ENCODE results near the gene UROC1. TPM values are rescaled to one million over a fixed set of nuclear protein-coding genes. Genes with fewer than 3 reads are reported as not detected.

The UROC1 gene
- total and polyA plus RNA-seq, 5 donors from 2014 or later: not detected

GRCh38 chr3:126438746-126439145 is 78.8 kb downstream of the UROC1 start:
- H3K27ac ChIP-seq (ENCODE audit: insufficient read depth, low read length, poor library complexity, severe bottlenecking): no peak overlapping the region
- H3K4me1 Mint-ChIP-seq: no peaks in the 10 kb centered on the region
- H3K27me3 Mint-ChIP-seq: peaks cover 4% of the 10 kb centered on the region
- H3K9me3 Mint-ChIP-seq: no peaks in the 10 kb centered on the region
- no peaks in the 10 kb centered on the region for H3K27me3 ChIP-seq (ENCODE audit: control insufficient read depth, insufficient read depth, low read length)
- peaks cover 42% of the 10 kb centered on the region for H3K36me3 ChIP-seq (ENCODE audit: control insufficient read depth, insufficient read depth, low read length)
- no peak overlapping the region for H3K4me3 ChIP-seq (ENCODE audit: low read depth, low read length)
- peaks cover 35% of the 10 kb centered on the region for H3K36me3 Mint-ChIP-seq
- no peak for DNase-seq
- no peak overlapping the region for H3K27ac Mint-ChIP-seq
- no peaks in the 10 kb centered on the region for H3K9me3 ChIP-seq (ENCODE audit: control insufficient read depth in 2 of 2, low read length in 2 of 2)
- H3K4me3 Mint-ChIP-seq: no peak overlapping the region
- ATAC-seq (ENCODE audit: low read depth in 2 of 2): no peak
- H3K4me1 ChIP-seq (ENCODE audit: control insufficient read depth, insufficient read depth, low read length, poor library complexity, severe bottlenecking): no peaks in the 10 kb centered on the region

GRCh38 chr3:126438186-126438585 is 79.4 kb downstream of the UROC1 start:
- Histone ChIP-seq H3K27ac (ENCODE audit: insufficient read depth, low read length, poor library complexity, severe bottlenecking) (no peak overlapping the region), H3K9me3 (ENCODE audit: control insufficient read depth in 2 of 2, low read length in 2 of 2) (no peaks in the 10 kb centered on the region), H3K4me1 (ENCODE audit: control insufficient read depth, insufficient read depth, low read length, poor library complexity, severe bottlenecking) (no peaks in the 10 kb centered on the region), H3K27me3 (ENCODE audit: control insufficient read depth, insufficient read depth, low read length) (no peaks in the 10 kb centered on the region), H3K4me3 (ENCODE audit: low read depth, low read length) (no peak overlapping the region), H3K36me3 (ENCODE audit: control insufficient read depth, insufficient read depth, low read length) (peaks cover 42% of the 10 kb centered on the region)
- no peak for ATAC-seq (ENCODE audit: low read depth in 2 of 2)
- no peak for DNase-seq
- no peak overlapping the region for H3K27ac Mint-ChIP-seq
- peaks cover 4% of the 10 kb centered on the region for H3K27me3 Mint-ChIP-seq
- no peaks in the 10 kb centered on the region for H3K4me1 Mint-ChIP-seq
- H3K36me3 Mint-ChIP-seq: peaks cover 35% of the 10 kb centered on the region
- no peaks in the 10 kb centered on the region for H3K9me3 Mint-ChIP-seq
- no peak overlapping the region for H3K4me3 Mint-ChIP-seq

- ATAC-seq (ENCODE audit: low read depth in 2 of 2): no peak
- H3K27me3 Mint-ChIP-seq: peaks cover 4% of the 10 kb centered on the region
- no peaks in the 10 kb centered on the region for H3K27me3 ChIP-seq (ENCODE audit: control insufficient read depth, insufficient read depth, low read length)
- no peak overlapping the region for H3K4me3 ChIP-seq (ENCODE audit: low read depth, low read length)
- peaks cover 0 to 2% (median 0%) of the 10 kb centered on the region in 7 donors for H3K9me3 Mint-ChIP-seq
- no peaks in the 10 kb centered on the region for H3K4me1 Mint-ChIP-seq
- no peaks in the 10 kb centered on the region for H3K4me1 ChIP-seq (ENCODE audit: control insufficient read depth, insufficient read depth, low read length, poor library complexity, severe bottlenecking)
- no peaks in the 10 kb centered on the region for H3K9me3 ChIP-seq (ENCODE audit: control insufficient read depth in 2 of 2, low read length in 2 of 2)
- H3K36me3 ChIP-seq (ENCODE audit: control insufficient read depth, insufficient read depth, low read length): peaks cover 38% of the 10 kb centered on the region
- H3K4me3 Mint-ChIP-seq: no peak overlapping the region
- H3K36me3 Mint-ChIP-seq: peaks cover 40% of the 10 kb centered on the region
- no peak for DNase-seq
- H3K27ac Mint-ChIP-seq: peak overlapping the region in 1 of 3 donors; percentile 56
- H3K27ac ChIP-seq (ENCODE audit: insufficient read depth, low read length, poor library complexity, severe bottlenecking): no peak overlapping the region
Measured at GRCh38 chr3:126436826-126437717, 80.5 kb downstream of the UROC1 start.

- Mint-ChIP-seq H3K27ac (no peak overlapping the region), H3K9me3 (peaks cover 0 to 2% (median 0%) of the 10 kb centered on the region in 7 donors), H3K27me3 (peaks cover 4% of the 10 kb centered on the region), H3K4me1 (no peaks in the 10 kb centered on the region), H3K36me3 (peaks cover 40% of the 10 kb centered on the region), H3K4me3 (no peak overlapping the region)
- Histone ChIP-seq H3K27ac (ENCODE audit: insufficient read depth, low read length, poor library complexity, severe bottlenecking) (no peak overlapping the region), H3K27me3 (ENCODE audit: control insufficient read depth, insufficient read depth, low read length) (no peaks in the 10 kb centered on the region), H3K9me3 (ENCODE audit: control insufficient read depth in 2 of 2, low read length in 2 of 2) (no peaks in the 10 kb centered on the region), H3K4me3 (ENCODE audit: low read depth, low read length) (no peak overlapping the region), H3K4me1 (ENCODE audit: control insufficient read depth, insufficient read depth, low read length, poor library complexity, severe bottlenecking) (no peaks in the 10 kb centered on the region), H3K36me3 (ENCODE audit: control insufficient read depth, insufficient read depth, low read length) (peaks cover 33% of the 10 kb centered on the region)
- ATAC-seq (ENCODE audit: low read depth in 2 of 2): no peak
- no peak for DNase-seq
Measured at GRCh38 chr3:126435456-126436315, 81.9 kb downstream of the UROC1 start.

- Histone ChIP-seq H3K4me1 (ENCODE audit: control insufficient read depth, insufficient read depth, low read length, poor library complexity, severe bottlenecking) (no peaks in the 10 kb centered on the region), H3K27ac (ENCODE audit: insufficient read depth, low read length, poor library complexity, severe bottlenecking) (no peak overlapping the region), H3K9me3 (ENCODE audit: control insufficient read depth in 2 of 2, low read length in 2 of 2) (no peaks in the 10 kb centered on the region), H3K36me3 (ENCODE audit: control insufficient read depth, insufficient read depth, low read length) (peaks cover 32% of the 10 kb centered on the region), H3K4me3 (ENCODE audit: low read depth, low read length) (no peak overlapping the region), H3K27me3 (ENCODE audit: control insufficient read depth, insufficient read depth, low read length) (no peaks in the 10 kb centered on the region)
- peaks cover 0 to 2% (median 0%) of the 10 kb centered on the region in 7 donors for H3K9me3 Mint-ChIP-seq
- peaks cover 4% of the 10 kb centered on the region for H3K27me3 Mint-ChIP-seq
- H3K36me3 Mint-ChIP-seq: peaks cover 40% of the 10 kb centered on the region
- H3K4me1 Mint-ChIP-seq: no peaks in the 10 kb centered on the region
- no peak for ATAC-seq (ENCODE audit: low read depth in 2 of 2)
- no peak overlapping the region for H3K27ac Mint-ChIP-seq
- no peak overlapping the region for H3K4me3 Mint-ChIP-seq
- DNase-seq: no peak
Measured at GRCh38 chr3:126434931-126435411, 82.6 kb downstream of the UROC1 start.

- peaks cover 4% of the 10 kb centered on the region for H3K27me3 Mint-ChIP-seq
- peaks cover 26% of the 10 kb centered on the region for H3K36me3 ChIP-seq (ENCODE audit: control insufficient read depth, insufficient read depth, low read length)
- no peak overlapping the region for H3K27ac ChIP-seq (ENCODE audit: insufficient read depth, low read length, poor library complexity, severe bottlenecking)
- no peaks in the 10 kb centered on the region for H3K4me1 ChIP-seq (ENCODE audit: control insufficient read depth, insufficient read depth, low read length, poor library complexity, severe bottlenecking)
- no peaks in the 10 kb centered on the region for H3K4me1 Mint-ChIP-seq
- H3K9me3 Mint-ChIP-seq: peaks cover 0 to 2% (median 0%) of the 10 kb centered on the region in 7 donors
- H3K36me3 Mint-ChIP-seq: peaks cover 39% of the 10 kb centered on the region
- H3K27me3 ChIP-seq (ENCODE audit: control insufficient read depth, insufficient read depth, low read length): no peaks in the 10 kb centered on the region
- no peak overlapping the region for H3K4me3 Mint-ChIP-seq
- H3K9me3 ChIP-seq (ENCODE audit: control insufficient read depth in 2 of 2, low read length in 2 of 2): no peaks in the 10 kb centered on the region
- no peak for DNase-seq
- no peak for ATAC-seq (ENCODE audit: low read depth in 2 of 2)
- H3K4me3 ChIP-seq (ENCODE audit: low read depth, low read length): no peak overlapping the region
- H3K27ac Mint-ChIP-seq: no peak overlapping the region
Measured at GRCh38 chr3:126434264-126434590, 83.3 kb downstream of the UROC1 start.

- no peak for DNase-seq
- H3K27ac ChIP-seq (ENCODE audit: insufficient read depth, low read length, poor library complexity, severe bottlenecking): no peak overlapping the region
- no peak overlapping the region for H3K4me3 ChIP-seq (ENCODE audit: low read depth, low read length)
- no peaks in the 10 kb centered on the region for H3K27me3 ChIP-seq (ENCODE audit: control insufficient read depth, insufficient read depth, low read length)
- Mint-ChIP-seq H3K4me1 (no peaks in the 10 kb centered on the region), H3K27me3 (peaks cover 4% of the 10 kb centered on the region), H3K36me3 (peaks cover 34% of the 10 kb centered on the region), H3K27ac (peak overlapping the region in 1 of 3 donors; percentile 61), H3K9me3 (peaks cover 0 to 2% (median 0%) of the 10 kb centered on the region in 7 donors), H3K4me3 (no peak overlapping the region)
- no peaks in the 10 kb centered on the region for H3K4me1 ChIP-seq (ENCODE audit: control insufficient read depth, insufficient read depth, low read length, poor library complexity, severe bottlenecking)
- ATAC-seq (ENCODE audit: low read depth in 2 of 2): no peak
- peaks cover 20% of the 10 kb centered on the region for H3K36me3 ChIP-seq (ENCODE audit: control insufficient read depth, insufficient read depth, low read length)
- H3K9me3 ChIP-seq (ENCODE audit: control insufficient read depth in 2 of 2, low read length in 2 of 2): no peaks in the 10 kb centered on the region
Measured at GRCh38 chr3:126433496-126434263, 83.9 kb downstream of the UROC1 start.

Measured in CD4-positive, CD25-positive, alpha-beta regulatory T cell (primary cell).